Measurements from ENCODE around the gene NINL.

NINL gene

GRCh38 chr20:25491446-25492038 lies 93.8 kb downstream of the NINL start:
- Histone ChIP-seq H3K27ac (ENCODE audit: low read depth, low read length) (no peak overlapping the region), H3K4me1 (ENCODE audit: control insufficient read depth, low read length) (no peaks in the 10 kb centered on the region), H3K9me3 (ENCODE audit: control insufficient read depth, insufficient read depth, low read length) (no peaks in the 10 kb centered on the region), H3K4me3 (ENCODE audit: low read length) (no peak overlapping the region), H3K4me2 (ENCODE audit: low read length) (no peak overlapping the region), H3K36me3 (ENCODE audit: control insufficient read depth, low read length) (no peaks in the 10 kb centered on the region), H3F3A (ENCODE audit: control insufficient read depth, insufficient read depth) (no peaks in the 10 kb centered on the region), H3K79me2 (ENCODE audit: control insufficient read depth, low read length) (no peaks in the 10 kb centered on the region), H3K27me3 (ENCODE audit: control insufficient read depth, low read length) (no peaks in the 10 kb centered on the region), H3K9me2 (replicated peaks; ENCODE audit: control insufficient read depth, low read length) (no peaks in the 10 kb centered on the region), H4K20me1 (ENCODE audit: control insufficient read depth, insufficient read depth, low read depth, low read length) (no peaks in the 10 kb centered on the region; the same call in 1 of the 2 replicates)
- no peak for TF ChIP-seq EZH2phosphoT487 (IDR thresholded peaks at IDR 0.05; ENCODE audit: borderline replicate concordance, low read length)
- TF ChIP-seq, protein P1, sequence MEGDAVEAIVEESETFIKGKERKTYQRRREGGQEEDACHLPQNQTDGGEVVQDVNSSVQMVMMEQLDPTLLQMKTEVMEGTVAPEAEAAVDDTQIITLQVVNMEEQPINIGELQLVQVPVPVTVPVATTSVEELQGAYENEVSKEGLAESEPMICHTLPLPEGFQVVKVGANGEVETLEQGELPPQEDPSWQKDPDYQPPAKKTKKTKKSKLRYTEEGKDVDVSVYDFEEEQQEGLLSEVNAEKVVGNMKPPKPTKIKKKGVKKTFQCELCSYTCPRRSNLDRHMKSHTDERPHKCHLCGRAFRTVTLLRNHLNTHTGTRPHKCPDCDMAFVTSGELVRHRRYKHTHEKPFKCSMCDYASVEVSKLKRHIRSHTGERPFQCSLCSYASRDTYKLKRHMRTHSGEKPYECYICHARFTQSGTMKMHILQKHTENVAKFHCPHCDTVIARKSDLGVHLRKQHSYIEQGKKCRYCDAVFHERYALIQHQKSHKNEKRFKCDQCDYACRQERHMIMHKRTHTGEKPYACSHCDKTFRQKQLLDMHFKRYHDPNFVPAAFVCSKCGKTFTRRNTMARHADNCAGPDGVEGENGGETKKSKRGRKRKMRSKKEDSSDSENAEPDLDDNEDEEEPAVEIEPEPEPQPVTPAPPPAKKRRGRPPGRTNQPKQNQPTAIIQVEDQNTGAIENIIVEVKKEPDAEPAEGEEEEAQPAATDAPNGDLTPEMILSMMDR (IDR thresholded peaks at IDR 0.05; ENCODE audit: low read depth, low read length, poor library complexity, severe bottlenecking) = no peak

DNA sequence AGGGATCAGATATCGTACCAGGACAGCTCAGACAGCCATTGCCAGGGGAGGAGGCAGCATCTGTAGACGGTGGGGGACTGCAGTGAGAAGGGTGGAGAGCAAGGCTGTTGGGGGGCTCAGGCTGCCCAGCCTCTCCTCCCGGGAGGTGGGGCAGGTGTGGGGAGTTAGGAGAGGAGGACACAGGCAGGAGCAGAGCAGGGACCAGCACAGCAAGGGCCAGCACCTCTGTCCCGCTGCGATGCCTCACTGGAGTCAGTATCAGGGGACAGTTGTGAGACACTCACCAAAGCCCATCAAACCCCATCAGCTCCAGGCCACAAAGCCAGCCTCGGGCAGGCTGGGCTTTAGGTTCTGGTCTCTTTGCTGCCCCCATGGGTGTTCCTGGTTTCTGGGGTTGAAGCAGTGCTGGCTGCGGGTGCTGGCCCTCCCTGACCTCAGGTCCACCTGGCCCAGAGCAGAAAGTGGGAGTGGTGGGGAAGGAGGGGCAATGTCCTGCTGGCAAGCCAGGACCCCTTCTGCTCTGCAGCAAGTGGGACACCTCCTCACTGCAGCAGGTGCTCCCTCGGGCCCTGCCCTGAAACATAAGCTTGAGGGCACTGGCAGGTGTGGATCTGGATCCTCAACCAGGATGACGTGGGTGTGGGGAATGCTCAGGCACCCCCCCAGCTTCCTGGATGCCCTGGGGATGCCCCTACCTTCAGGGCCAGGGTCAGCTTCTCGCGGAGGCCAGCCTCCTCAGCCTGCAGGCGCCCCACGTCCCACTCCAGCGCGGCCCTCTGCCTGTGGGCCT lies 94.5 kb downstream of the NINL start:
- Histone ChIP-seq H3K79me2 (ENCODE audit: control insufficient read depth, low read length) (no peaks in the 10 kb centered on the region), H3K9me2 (replicated peaks; ENCODE audit: control insufficient read depth, low read length) (no peaks in the 10 kb centered on the region), H4K20me1 (ENCODE audit: control insufficient read depth, insufficient read depth, low read depth, low read length) (no peaks in the 10 kb centered on the region; the same call in 1 of the 2 replicates), H3K27ac (ENCODE audit: low read depth, low read length) (no peak overlapping the region), H3K4me1 (ENCODE audit: control insufficient read depth, low read length) (no peaks in the 10 kb centered on the region), H3K27me3 (ENCODE audit: control insufficient read depth, low read length) (no peaks in the 10 kb centered on the region), H3K9me3 (ENCODE audit: control insufficient read depth, insufficient read depth, low read length) (no peaks in the 10 kb centered on the region), H3K4me3 (ENCODE audit: low read length) (no peak overlapping the region), H3F3A (ENCODE audit: control insufficient read depth, insufficient read depth) (no peaks in the 10 kb centered on the region), H3K36me3 (ENCODE audit: control insufficient read depth, low read length) (no peaks in the 10 kb centered on the region), H3K4me2 (ENCODE audit: low read length) (no peak overlapping the region)
- TF ChIP-seq, protein P1 (IDR thresholded peaks at IDR 0.05; ENCODE audit: low read depth, low read length, poor library complexity, severe bottlenecking) = no peak
- TF ChIP-seq EZH2phosphoT487 (IDR thresholded peaks at IDR 0.05; ENCODE audit: borderline replicate concordance, low read length) = no peak

DNA sequence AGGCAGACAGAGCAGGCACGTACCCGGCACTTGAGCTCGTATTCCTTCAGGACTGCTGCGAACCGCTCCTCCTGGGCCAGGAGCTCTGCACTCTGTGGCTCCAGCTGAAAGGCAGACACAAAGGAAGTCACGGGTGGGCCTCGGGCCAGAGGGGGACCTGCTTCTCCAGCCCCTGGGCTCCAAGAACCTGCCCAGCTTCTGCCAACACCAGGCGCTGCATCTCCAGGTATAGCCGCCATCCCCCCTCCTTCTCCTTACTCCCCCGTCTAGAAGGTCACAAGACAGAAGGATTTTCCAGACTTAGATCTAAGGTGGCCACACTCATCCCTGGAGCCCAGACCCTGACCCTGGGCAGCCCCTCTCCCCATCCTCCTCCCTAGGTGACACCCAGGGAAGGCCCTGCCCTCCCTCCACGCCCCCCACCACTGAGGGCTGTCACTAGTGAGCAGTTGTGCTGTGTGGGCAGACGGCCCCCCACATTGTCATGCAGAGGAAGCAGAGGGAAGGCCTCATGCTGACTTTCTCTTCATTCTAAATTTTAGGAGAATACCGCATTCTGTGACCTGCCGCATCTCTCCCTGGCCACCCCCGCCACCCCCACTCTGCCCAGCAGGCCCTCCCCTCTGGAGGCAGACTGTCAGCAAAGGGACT lies 96.0 kb downstream of the NINL start:
- Histone ChIP-seq H3K4me1 (ENCODE audit: control insufficient read depth, low read length) (peaks cover 9% of the 10 kb centered on the region), H3K9me3 (ENCODE audit: control insufficient read depth, insufficient read depth, low read length) (no peaks in the 10 kb centered on the region), H3K27me3 (ENCODE audit: control insufficient read depth, low read length) (no peaks in the 10 kb centered on the region; the same call in 1 of the 2 replicates), H3K79me2 (ENCODE audit: control insufficient read depth, low read length) (no peaks in the 10 kb centered on the region), H3K4me3 (ENCODE audit: low read length) (no peak overlapping the region), H3K9me2 (replicated peaks; ENCODE audit: control insufficient read depth, low read length) (no peaks in the 10 kb centered on the region), H3K27ac (ENCODE audit: low read depth, low read length) (no peak overlapping the region), H3F3A (ENCODE audit: control insufficient read depth, insufficient read depth) (no peaks in the 10 kb centered on the region), H3K4me2 (ENCODE audit: low read length) (no peak overlapping the region), H4K20me1 (ENCODE audit: control insufficient read depth, insufficient read depth, low read depth, low read length) (no peaks in the 10 kb centered on the region; the same call in 1 of the 2 replicates), H3K36me3 (ENCODE audit: control insufficient read depth, low read length) (no peaks in the 10 kb centered on the region)
- no peak for TF ChIP-seq EZH2phosphoT487 (IDR thresholded peaks at IDR 0.05; ENCODE audit: borderline replicate concordance, low read length)
- TF ChIP-seq, protein P1 (IDR thresholded peaks at IDR 0.05; ENCODE audit: low read depth, low read length, poor library complexity, severe bottlenecking) = no peak

Measured in DOHH2 (cell line).